GM19239 (cell line): ENCODE measurements around the gene SEPSECS.

Experiments
- DNase-seq: peaks from one replicate; pipeline ENCODE4 v3.0.0; 2011; ENCODE audit warnings: low spot score; ENCODE audit not compliant: insufficient read length
- FAIRE-seq: peaks from 2 replicates; lab custom pipeline; 2011; peaks lifted over from hg19 to GRCh38; lab: Jason Lieb, UNC

Gene SEPSECS

GRCh38 chr4:25158817-25159216, 1.4 kb downstream of the SEPSECS start:
- FAIRE-seq (no peak), DNase-seq (no peak)

GRCh38 chr4:25157081-25157480, 3.2 kb downstream of the SEPSECS start:
- no peak for FAIRE-seq
- DNase-seq: no peak

GRCh38 chr4:25155947-25156346, 4.3 kb downstream of the SEPSECS start:
- DNase-seq: no peak
- no peak for FAIRE-seq

GRCh38 chr4:25154594-25155265, 5.5 kb downstream of the SEPSECS start:
- FAIRE-seq: no peak
- DNase-seq: no peak

- no peak for FAIRE-seq
- DNase-seq: no peak
Observed at GRCh38 chr4:25146076-25146475, 14.2 kb downstream of the SEPSECS start.

- DNase-seq: no peak
Observed at GRCh38 chr4:25144870-25145481, 15.3 kb downstream of the SEPSECS start.

GRCh38 chr4:25142468-25142867, 17.8 kb downstream of the SEPSECS start:
- FAIRE-seq: no peak
- DNase-seq: no peak

More at GRCh38 chr4:25144870-25145481, 15.3 kb downstream of the SEPSECS start:
- FAIRE-seq: peak; percentile 8

- no peak for FAIRE-seq
- DNase-seq: no peak
Observed at GRCh38 chr4:25141592-25141991, 18.7 kb downstream of the SEPSECS start.

GRCh38 chr4:25133132-25133531, 27.1 kb downstream of the SEPSECS start:
- DNase-seq: no peak
- no peak for FAIRE-seq

- DNase-seq (no peak), FAIRE-seq (no peak)
Observed at GRCh38 chr4:25131926-25132325, 28.3 kb downstream of the SEPSECS start.

GRCh38 chr4:25131381-25131780, 28.9 kb downstream of the SEPSECS start:
- FAIRE-seq (no peak), DNase-seq (no peak)

GRCh38 chr4:25129917-25130316, 30.3 kb downstream of the SEPSECS start:
- DNase-seq (no peak), FAIRE-seq (no peak)

- FAIRE-seq (no peak), DNase-seq (no peak)
Observed at GRCh38 chr4:25128671-25129070, 31.6 kb downstream of the SEPSECS start.

GRCh38 chr4:25123236-25123635, 37.0 kb downstream of the SEPSECS start:
- FAIRE-seq: peak; percentile 93
- DNase-seq: no peak

- FAIRE-seq: peak; percentile 4
- no peak for DNase-seq
Observed at GRCh38 chr4:25120146-25120940, 39.9 kb downstream of the SEPSECS start.

- no peak for DNase-seq
- FAIRE-seq: no peak
Observed at GRCh38 chr4:25117716-25118472, 42.4 kb downstream of the SEPSECS start.

- FAIRE-seq (no peak), DNase-seq (no peak)
Observed at GRCh38 chr4:25117274-25117673, 43.0 kb downstream of the SEPSECS start.

GRCh38 chr4:25113915-25114904, 46.0 kb downstream of the SEPSECS start:
- FAIRE-seq (no peak), DNase-seq (no peak)

- FAIRE-seq (no peak), DNase-seq (no peak)
Observed at GRCh38 chr4:25112995-25113380, 47.3 kb downstream of the SEPSECS start.
